Neural cell (in vitro differentiated cells): ENCODE results near the gene SH3PXD2A. TPM values are rescaled to one million over a fixed set of nuclear protein-coding genes. Genes with fewer than 3 reads are reported as not detected.

Experiments used
- H2AFZ ChIP-seq: fragments of 200-600, 300-800 bp; sonication (generic), shearing (Covaris generic); 2 replicates; pipeline ENCODE4 v1.6.0; 2014; ENCODE audit warnings: low read depth, mild to moderate bottlenecking, antibody characterized with exemption, low read length, moderate library complexity
- H3F3A ChIP-seq: fragments of 200-600 bp; shearing (Covaris generic); 2 replicates; pipeline ENCODE4 v1.6.1; 2016; ENCODE audit warnings: mild to moderate bottlenecking, moderate library complexity, mixed read lengths, antibody characterized with exemption, low read length; ENCODE audit not compliant: insufficient read depth, poor library complexity, severe bottlenecking
- H3K27ac ChIP-seq: fragments of 200-600, 300-800 bp; sonication (generic), shearing (Covaris generic); 2 replicates; pipeline ENCODE4 v1.5.1; 2014; ENCODE audit warnings: mild to moderate bottlenecking, low read length, moderate library complexity
- H3K27me3 ChIP-seq: fragments of 300-800, 200-600 bp; sonication (generic), shearing (Covaris generic); 2 replicates; pipeline ENCODE4 v1.6.0; 2014; ENCODE audit warnings: mild to moderate bottlenecking, low read depth, low read length, moderate library complexity; ENCODE audit not compliant: insufficient read depth
- H3K36me3 ChIP-seq: fragments of 300-800, 200-600 bp; sonication (generic), shearing (Covaris generic); 2 replicates; pipeline ENCODE4 v1.5.1; 2014; ENCODE audit warnings: mild to moderate bottlenecking, antibody characterized with exemption, low read length, moderate library complexity; ENCODE audit not compliant: insufficient read depth
- H3K4me2 ChIP-seq: fragments of 300-800, 200-600 bp; sonication (generic), shearing (Covaris generic); 2 replicates; pipeline ENCODE4 v1.6.0; 2014; ENCODE audit warnings: mild to moderate bottlenecking, low read length
- H3K4me3 ChIP-seq: fragments of 300-800, 200-600 bp; sonication (generic), shearing (Covaris generic); 2 replicates; pipeline ENCODE4 v1.5.1; 2014; ENCODE audit warnings: mild to moderate bottlenecking, low read length, moderate library complexity
- H3K79me2 ChIP-seq: fragments of 200-600 bp; shearing (Covaris generic); replicated peaks from 2 replicates; pipeline ENCODE4 v1.6.0; 2014; ENCODE audit warnings: mild to moderate bottlenecking, low read length, moderate library complexity; ENCODE audit not compliant: insufficient read depth
- H3K9ac ChIP-seq: fragments of 300-800, 200-600 bp; sonication (generic), shearing (Covaris generic); 2 replicates; pipeline ENCODE4 v1.6.1; 2016; ENCODE audit warnings: mild to moderate bottlenecking, low read length, mixed read lengths
- H3K9me2 ChIP-seq: fragments of 200-600 bp; shearing (Covaris generic); 2 replicates; pipeline ENCODE4 v1.6.1; 2016; ENCODE audit warnings: mild to moderate bottlenecking, low read length, mixed read lengths; ENCODE audit not compliant: insufficient read depth
- H3K9me3 ChIP-seq: fragments of 200-600, 300-800 bp; sonication (generic), shearing (Covaris generic); 2 replicates; pipeline ENCODE4 v1.6.1; 2016; ENCODE audit warnings: mild to moderate bottlenecking, mixed run types, low read length, moderate library complexity, mixed read lengths
- H4K20me1 ChIP-seq: fragments of 200-600 bp; shearing (Covaris generic); 2 replicates; pipeline ENCODE4 v1.6.1; 2016; ENCODE audit warnings: mild to moderate bottlenecking, mixed run types; ENCODE audit not compliant: insufficient read depth
- EP300 ChIP-seq: fragments of 450-650 bp; conservative IDR thresholded peaks from 2 replicates; pipeline ENCODE4 v1.6.1; 2014; ENCODE audit warnings: antibody characterized with exemption, mild to moderate bottlenecking, moderate library complexity; ENCODE audit not compliant: poor library complexity, severe bottlenecking
- EZH2 ChIP-seq: fragments of 200-600, 300-800 bp; shearing (Covaris generic), sonication (generic); IDR thresholded peaks from 2 replicates; pipeline ENCODE4 v1.6.1; 2014; ENCODE audit warnings: antibody characterized with exemption, low read length, borderline replicate concordance, mild to moderate bottlenecking; ENCODE audit not compliant: insufficient read depth, poor library complexity, severe bottlenecking
- MXI1 ChIP-seq: fragments of 450-650 bp; conservative IDR thresholded peaks from 2 replicates; pipeline ENCODE4 v1.6.1; 2014; ENCODE audit warnings: antibody characterized with exemption, mild to moderate bottlenecking; ENCODE audit not compliant: poor library complexity, severe bottlenecking
- POLR2AphosphoS5 ChIP-seq: IDR thresholded peaks from 2 replicates; pipeline ENCODE4 v1.6.1; 2012
- RAD21 ChIP-seq: fragments of 450-650 bp; conservative IDR thresholded peaks from 2 replicates; pipeline ENCODE4 v1.6.1; 2014; ENCODE audit warnings: antibody characterized with exemption, mild to moderate bottlenecking, moderate library complexity
- SMC3 ChIP-seq: fragments of 450-650 bp; conservative IDR thresholded peaks from 2 replicates; pipeline ENCODE4 v1.6.1; 2014; ENCODE audit warnings: antibody characterized with exemption, mild to moderate bottlenecking, moderate library complexity; ENCODE audit not compliant: poor library complexity
- TAF1 ChIP-seq: IDR thresholded peaks from 2 replicates; pipeline ENCODE4 v1.6.1; 2012; ENCODE audit warnings: low read depth
- polyA plus RNA-seq: library from polyadenylated mRNA; depleted of rRNA; stranded (reverse); fragments of >200 nt; gene quantifications from 2 replicates; pipeline ENCODE4 v1.2.3, GENCODE V29; 2014
- TF ChIP-seq, protein P1 (sequence below): IDR thresholded peaks from 2 replicates; pipeline ENCODE4 v1.6.1; 2012; ENCODE audit warnings: borderline replicate concordance
- TF ChIP-seq, protein P2 (sequence below): fragments of 450-650 bp; IDR thresholded peaks from 2 replicates; pipeline ENCODE4 v1.5.1; 2014; ENCODE audit warnings: antibody characterized with exemption, mild to moderate bottlenecking, moderate library complexity; ENCODE audit not compliant: poor library complexity, severe bottlenecking

Gene SH3PXD2A
- polyA plus RNA-seq, 1 donor from 2014 or later = 5.2 TPM

DNA sequence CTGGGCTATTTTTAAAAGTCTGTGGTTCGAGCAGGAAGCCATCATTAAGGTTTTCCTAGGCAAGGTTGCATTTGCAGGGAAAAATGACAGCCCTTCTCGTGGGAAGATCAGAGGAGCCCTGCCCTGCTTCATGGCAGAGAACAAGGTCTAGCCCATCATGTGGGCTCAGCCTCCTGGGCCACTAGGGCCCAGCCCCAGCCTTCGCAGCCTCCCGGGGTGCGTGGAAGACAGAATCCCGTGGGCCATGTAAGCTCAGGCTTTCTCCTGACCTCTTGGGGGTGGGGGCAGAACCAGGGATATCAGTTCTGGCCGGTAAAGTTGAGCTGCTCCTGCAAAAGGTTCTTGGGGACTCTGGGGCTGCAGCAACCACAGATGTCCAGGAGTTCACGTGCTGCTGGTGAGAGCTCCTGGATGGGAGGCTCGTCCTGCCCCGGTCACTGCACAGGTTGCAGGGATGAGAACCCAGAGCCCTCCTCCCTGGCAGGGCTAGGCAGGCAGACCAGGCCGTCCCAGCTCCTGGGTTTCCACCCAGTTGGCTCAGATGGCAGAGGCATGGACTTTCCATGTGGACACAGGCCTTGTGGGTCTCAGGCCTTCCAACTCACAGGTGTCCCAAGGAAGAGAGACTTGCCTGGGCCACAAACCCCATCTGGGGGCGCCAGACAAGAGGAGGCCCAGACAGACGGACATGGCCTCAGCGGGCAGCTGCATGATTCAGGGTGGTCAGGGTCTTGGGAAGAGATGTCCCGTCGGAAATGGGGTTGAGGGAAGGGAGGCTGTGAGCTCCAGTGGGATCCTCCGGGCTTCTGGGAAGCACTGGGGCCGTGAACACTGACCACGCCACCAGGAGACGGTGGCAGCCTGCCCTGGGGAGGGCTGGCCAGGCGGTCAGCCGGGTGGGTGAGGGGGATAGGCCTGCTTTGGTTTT lies 235.7 kb downstream of the SH3PXD2A start:
- Histone ChIP-seq H3K27ac (no peak overlapping the region), H3K36me3 (no peaks in the 10 kb centered on the region)

DNA sequence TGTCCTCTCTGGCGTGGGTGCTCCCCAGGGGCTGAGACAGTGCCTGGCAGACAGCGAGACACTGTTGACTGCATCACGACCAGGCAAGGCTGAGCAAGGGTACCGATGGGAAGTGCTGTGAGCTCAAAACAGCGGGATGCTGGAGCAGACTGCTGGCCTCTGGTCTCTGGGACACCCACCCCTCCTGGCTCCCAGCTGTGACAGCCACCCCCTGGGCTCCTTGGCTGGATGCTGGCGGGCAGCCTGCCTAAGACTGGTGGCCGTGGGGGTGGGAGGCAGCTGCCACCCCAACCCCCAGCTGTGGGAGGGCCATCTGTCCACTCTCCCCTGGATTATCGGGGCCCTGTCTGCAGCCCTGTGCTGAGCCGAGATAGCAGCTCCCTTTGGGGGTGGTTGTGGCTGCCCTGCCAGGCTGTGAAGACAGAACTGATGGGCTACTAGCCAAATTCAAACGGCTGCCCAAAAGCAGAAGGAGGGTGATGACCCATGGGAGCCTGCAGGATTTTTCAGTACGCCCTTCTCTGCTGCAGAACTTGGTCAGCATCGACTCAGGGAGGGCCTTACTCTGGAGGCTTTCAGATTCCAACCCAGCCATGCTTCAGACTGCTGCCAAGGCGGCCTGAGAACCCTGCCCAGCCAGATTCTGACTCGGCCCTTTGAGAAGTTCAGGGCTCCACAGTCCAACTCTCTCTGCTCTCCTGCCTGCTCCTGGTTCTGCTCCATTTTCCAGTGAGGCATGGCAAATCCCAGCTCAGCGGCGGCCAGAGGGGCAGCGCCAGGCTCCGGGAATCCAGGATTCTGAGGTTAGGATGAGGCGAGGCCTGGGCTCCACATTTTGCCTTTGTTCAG lies 236.6 kb downstream of the SH3PXD2A start:
- Histone ChIP-seq H3K36me3 (no peaks in the 10 kb centered on the region), H3K27me3 (no peaks in the 10 kb centered on the region), H3K4me3 (no peak overlapping the region), H3F3A (no peaks in the 10 kb centered on the region), H3K9me2 (no peaks in the 10 kb centered on the region), H2AFZ (no peak overlapping the region), H3K4me2 (no peak overlapping the region), H3K79me2 (no peaks in the 10 kb centered on the region), H3K9ac (no peak overlapping the region), H3K9me3 (no peaks in the 10 kb centered on the region), H3K27ac (no peak overlapping the region), H4K20me1 (no peaks in the 10 kb centered on the region)
- TF ChIP-seq SMC3 (no peak), EZH2 (no peak), MXI1 (no peak), EP300 (no peak), POLR2AphosphoS5 (no peak), TAF1 (no peak), RAD21 (no peak)
- TF ChIP-seq, protein P1, sequence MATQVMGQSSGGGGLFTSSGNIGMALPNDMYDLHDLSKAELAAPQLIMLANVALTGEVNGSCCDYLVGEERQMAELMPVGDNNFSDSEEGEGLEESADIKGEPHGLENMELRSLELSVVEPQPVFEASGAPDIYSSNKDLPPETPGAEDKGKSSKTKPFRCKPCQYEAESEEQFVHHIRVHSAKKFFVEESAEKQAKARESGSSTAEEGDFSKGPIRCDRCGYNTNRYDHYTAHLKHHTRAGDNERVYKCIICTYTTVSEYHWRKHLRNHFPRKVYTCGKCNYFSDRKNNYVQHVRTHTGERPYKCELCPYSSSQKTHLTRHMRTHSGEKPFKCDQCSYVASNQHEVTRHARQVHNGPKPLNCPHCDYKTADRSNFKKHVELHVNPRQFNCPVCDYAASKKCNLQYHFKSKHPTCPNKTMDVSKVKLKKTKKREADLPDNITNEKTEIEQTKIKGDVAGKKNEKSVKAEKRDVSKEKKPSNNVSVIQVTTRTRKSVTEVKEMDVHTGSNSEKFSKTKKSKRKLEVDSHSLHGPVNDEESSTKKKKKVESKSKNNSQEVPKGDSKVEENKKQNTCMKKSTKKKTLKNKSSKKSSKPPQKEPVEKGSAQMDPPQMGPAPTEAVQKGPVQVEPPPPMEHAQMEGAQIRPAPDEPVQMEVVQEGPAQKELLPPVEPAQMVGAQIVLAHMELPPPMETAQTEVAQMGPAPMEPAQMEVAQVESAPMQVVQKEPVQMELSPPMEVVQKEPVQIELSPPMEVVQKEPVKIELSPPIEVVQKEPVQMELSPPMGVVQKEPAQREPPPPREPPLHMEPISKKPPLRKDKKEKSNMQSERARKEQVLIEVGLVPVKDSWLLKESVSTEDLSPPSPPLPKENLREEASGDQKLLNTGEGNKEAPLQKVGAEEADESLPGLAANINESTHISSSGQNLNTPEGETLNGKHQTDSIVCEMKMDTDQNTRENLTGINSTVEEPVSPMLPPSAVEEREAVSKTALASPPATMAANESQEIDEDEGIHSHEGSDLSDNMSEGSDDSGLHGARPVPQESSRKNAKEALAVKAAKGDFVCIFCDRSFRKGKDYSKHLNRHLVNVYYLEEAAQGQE = no peak
- TF ChIP-seq, protein P2, sequence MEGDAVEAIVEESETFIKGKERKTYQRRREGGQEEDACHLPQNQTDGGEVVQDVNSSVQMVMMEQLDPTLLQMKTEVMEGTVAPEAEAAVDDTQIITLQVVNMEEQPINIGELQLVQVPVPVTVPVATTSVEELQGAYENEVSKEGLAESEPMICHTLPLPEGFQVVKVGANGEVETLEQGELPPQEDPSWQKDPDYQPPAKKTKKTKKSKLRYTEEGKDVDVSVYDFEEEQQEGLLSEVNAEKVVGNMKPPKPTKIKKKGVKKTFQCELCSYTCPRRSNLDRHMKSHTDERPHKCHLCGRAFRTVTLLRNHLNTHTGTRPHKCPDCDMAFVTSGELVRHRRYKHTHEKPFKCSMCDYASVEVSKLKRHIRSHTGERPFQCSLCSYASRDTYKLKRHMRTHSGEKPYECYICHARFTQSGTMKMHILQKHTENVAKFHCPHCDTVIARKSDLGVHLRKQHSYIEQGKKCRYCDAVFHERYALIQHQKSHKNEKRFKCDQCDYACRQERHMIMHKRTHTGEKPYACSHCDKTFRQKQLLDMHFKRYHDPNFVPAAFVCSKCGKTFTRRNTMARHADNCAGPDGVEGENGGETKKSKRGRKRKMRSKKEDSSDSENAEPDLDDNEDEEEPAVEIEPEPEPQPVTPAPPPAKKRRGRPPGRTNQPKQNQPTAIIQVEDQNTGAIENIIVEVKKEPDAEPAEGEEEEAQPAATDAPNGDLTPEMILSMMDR = no peak

More for the DNA sequence above, 235.7 kb downstream of the SH3PXD2A start:
- Histone ChIP-seq H3K9me3 (no peaks in the 10 kb centered on the region), H3K4me3 (no peak overlapping the region), H3K9me2 (no peaks in the 10 kb centered on the region), H2AFZ (no peak overlapping the region), H3F3A (no peaks in the 10 kb centered on the region), H3K9ac (no peak overlapping the region), H3K27me3 (no peaks in the 10 kb centered on the region), H3K79me2 (no peaks in the 10 kb centered on the region), H4K20me1 (no peaks in the 10 kb centered on the region), H3K4me2 (no peak overlapping the region)
- TF ChIP-seq RAD21 (no peak), EZH2 (no peak)
